Activated CD4-positive, alpha-beta T cell treated with anti-CD3 and anti-CD28 coated beads, Interleukin-2, amount 10 ng/mL, durations not matched to agents 7 days and 5 days (primary cell): Measurements from ENCODE around the gene CNRIP1. TPM values are rescaled to one million over a fixed set of nuclear protein-coding genes. Genes with fewer than 3 reads are reported as not detected.
"Not testable (repeated sequence)": the region's sequence is repeated elsewhere in the genome, so short reads cannot be mapped to it uniquely, and the experiment has no call there.

Experiments
- CTCF ChIA-PET: fragments of 350-600 bp; sonication (Branson Sonifier 250); formaldehyde crosslinking; loops from one replicate; lab custom pipeline; 2021; ENCODE audit warnings: antibody characterized with exemption; lab: Charles Lee
- POLR2A ChIA-PET: fragments of 350-600 bp; sonication (Branson Sonifier 250); formaldehyde crosslinking; loops from one replicate; lab custom pipeline; 2021; ENCODE audit warnings: antibody characterized with exemption; lab: Charles Lee
- DNase-seq: peaks from one replicate; pipeline ENCODE4 v3.0.0-alpha.2; 2020
- H3K27ac Mint-ChIP-seq: one replicate; pipeline ENCODE4 v1.8.0; 2021; ENCODE audit warnings: mild to moderate bottlenecking, moderate library complexity, mixed read lengths
- H3K27me3 Mint-ChIP-seq: one replicate; pipeline ENCODE4 v1.8.0; 2021; ENCODE audit warnings: mixed read lengths
- H3K36me3 Mint-ChIP-seq: one replicate; pipeline ENCODE4 v1.8.0; 2021; ENCODE audit warnings: low read depth, mixed read lengths
- H3K4me1 Mint-ChIP-seq: one replicate; pipeline ENCODE4 v1.8.0; 2021; ENCODE audit warnings: mixed read lengths
- H3K4me3 Mint-ChIP-seq: one replicate; pipeline ENCODE4 v1.8.0; 2021; ENCODE audit warnings: mild to moderate bottlenecking, moderate library complexity, mixed read lengths
- H3K9me3 Mint-ChIP-seq: one replicate; pipeline ENCODE4 v1.8.0; 2021; ENCODE audit warnings: mixed read lengths
- total RNA-seq, 2 experiments: library from RNA; stranded (reverse); gene quantifications; one replicate each; pipeline ENCODE4 v1.2.3, GENCODE V29; 2021

Gene CNRIP1
- total RNA-seq, 2 experiments from 2014 or later: not detected

DNA sequence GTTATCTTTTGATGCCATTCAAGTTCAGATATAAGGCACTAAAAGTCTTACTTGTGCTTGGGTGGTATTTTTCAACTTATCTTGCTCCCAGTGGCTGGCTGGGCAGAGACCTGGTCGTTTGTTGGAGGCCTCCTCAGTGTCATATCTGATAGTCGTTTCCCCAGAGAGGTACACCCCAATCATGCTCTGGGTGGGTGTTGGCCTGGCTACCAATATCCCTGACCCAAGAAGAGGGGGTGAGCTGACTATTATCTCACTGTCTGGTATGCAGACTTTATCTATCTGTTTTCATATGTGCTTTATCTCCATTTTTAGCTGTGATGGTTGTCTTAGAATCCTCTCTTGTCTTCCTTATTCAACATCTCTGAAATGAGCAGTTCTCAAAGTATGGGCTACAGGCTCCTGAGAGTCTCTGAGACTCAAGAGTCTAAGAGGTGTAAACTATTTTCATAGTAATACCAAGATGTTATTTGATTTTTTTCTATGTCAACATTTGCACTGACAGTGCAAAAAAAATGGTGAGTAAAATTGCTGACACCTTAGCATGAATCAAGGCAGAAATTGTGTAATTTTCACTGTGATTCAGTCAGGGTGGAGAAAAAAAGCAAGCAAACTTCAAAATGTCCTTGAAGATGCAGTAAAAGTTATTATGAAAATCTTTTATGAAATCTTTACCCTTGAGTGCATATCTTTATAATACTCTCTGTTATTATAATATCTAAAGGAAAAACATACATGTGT, 33.1 kb upstream of the CNRIP1 start:
- H3K4me3 Mint-ChIP-seq: no peak overlapping the region
- H3K27ac Mint-ChIP-seq: no peak overlapping the region
- no peaks in the 10 kb centered on the region for H3K36me3 Mint-ChIP-seq
- peaks cover 26% of the 10 kb centered on the region for H3K27me3 Mint-ChIP-seq
- DNase-seq: no peak
- POLR2A ChIA-PET: no interaction called here
- no peaks in the 10 kb centered on the region for H3K9me3 Mint-ChIP-seq
- CTCF ChIA-PET: interaction anchor here (1.0 kb wide), 1 partner anchor 89 kb away, joined by 3 read pairs; no protein-coding TSS in a partner anchor
- H3K4me1 Mint-ChIP-seq: no peaks in the 10 kb centered on the region

DNA sequence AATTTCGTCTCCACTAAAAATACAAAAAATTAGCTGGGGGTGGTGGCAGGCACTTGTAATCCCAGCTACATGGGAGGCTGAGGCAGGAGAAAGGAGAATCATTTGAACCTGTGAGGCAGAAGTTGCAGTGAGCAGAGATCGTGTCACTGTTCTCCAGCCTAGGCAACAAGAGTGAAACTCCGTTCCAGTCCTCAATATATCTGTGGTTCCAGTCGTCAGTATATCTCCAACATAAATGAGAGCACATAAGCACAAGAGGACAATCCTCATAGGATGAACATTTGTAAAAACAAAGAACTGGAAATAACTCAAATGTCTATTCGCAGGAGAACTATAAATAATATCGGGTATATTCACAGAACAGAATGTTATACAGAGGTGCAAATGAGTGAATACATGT, 32.2 kb upstream of the CNRIP1 start:
- no peaks in the 10 kb centered on the region for H3K36me3 Mint-ChIP-seq
- peaks cover 34% of the 10 kb centered on the region for H3K27me3 Mint-ChIP-seq
- ChIA-PET CTCF (interaction anchor here (1.0 kb wide), 1 partner anchor 90 kb away, joined by 3 read pairs; no protein-coding TSS in a partner anchor), POLR2A (no interaction called here)
- no peak for DNase-seq
- H3K4me1 Mint-ChIP-seq: no peaks in the 10 kb centered on the region
- no peak overlapping the region for H3K27ac Mint-ChIP-seq
- H3K4me3 Mint-ChIP-seq: no peak overlapping the region
- no peaks in the 10 kb centered on the region for H3K9me3 Mint-ChIP-seq

DNA sequence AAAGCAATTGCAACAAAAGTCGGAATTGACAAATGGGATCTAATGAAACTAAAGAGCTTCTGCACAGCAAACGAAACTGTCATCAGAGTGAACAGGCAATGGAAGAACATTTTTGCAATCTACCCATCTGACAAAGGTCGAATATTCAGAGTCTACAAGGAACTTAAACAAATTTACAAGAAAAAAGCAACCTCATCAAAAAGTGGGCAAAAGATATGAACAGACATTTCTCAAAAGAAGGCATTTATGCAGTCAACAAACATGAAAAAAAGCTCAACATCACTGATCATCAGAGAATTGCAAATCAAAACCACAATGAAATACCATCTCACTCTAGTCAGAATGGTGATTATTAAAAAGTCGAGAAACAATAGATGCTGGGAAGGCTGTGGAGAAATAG, 29.3 kb upstream of the CNRIP1 start:
- H3K4me3 Mint-ChIP-seq, H3K9me3 Mint-ChIP-seq, H3K4me1 Mint-ChIP-seq, POLR2A ChIA-PET, H3K36me3 Mint-ChIP-seq, H3K27ac Mint-ChIP-seq, CTCF ChIA-PET, DNase-seq: not testable (repeated sequence)
- peaks cover 36% of the 10 kb centered on the region for H3K27me3 Mint-ChIP-seq

DNA sequence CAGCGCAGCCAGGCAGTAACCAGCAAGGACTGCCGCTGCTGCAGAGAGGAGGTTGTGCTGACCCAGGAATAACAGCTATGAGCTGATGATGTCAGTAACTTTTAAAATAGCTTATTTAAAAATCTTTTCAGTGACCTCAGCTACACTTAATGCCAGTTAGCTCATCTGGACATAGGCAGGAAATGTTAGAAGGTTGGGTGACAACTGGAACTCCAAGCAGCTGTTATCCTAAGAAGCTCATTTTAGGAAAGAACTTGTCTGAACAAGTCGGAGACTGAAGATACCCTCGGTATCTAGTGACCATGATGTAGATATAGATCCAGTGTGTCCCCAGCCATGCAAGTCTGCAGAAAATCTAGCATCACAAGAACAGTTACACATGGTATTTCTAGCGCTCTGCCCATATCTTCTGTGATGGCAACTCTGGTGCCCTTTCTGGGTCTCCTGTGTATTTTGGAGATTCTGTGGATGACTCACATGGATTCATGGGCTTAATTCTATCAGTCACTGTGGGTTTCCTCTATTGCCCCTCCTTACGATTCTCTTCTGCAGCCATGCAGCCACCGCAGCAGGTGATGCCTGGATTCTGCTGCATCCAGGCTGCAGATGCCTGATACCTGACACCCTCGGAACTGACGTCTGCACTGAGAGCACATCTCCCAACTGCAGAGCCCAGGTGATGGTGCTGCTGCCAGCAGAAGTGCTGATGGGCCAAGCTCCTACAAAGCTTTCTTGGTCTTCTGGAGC, 25.6 kb upstream of the CNRIP1 start:
- H3K27ac Mint-ChIP-seq: no peak overlapping the region
- H3K9me3 Mint-ChIP-seq: no peaks in the 10 kb centered on the region
- no peaks in the 10 kb centered on the region for H3K36me3 Mint-ChIP-seq
- no peak overlapping the region for H3K4me3 Mint-ChIP-seq
- CTCF ChIA-PET: no interaction called here
- H3K27me3 Mint-ChIP-seq: peaks cover 50% of the 10 kb centered on the region
- POLR2A ChIA-PET: no interaction called here
- no peak for DNase-seq
- H3K4me1 Mint-ChIP-seq: no peaks in the 10 kb centered on the region

DNA sequence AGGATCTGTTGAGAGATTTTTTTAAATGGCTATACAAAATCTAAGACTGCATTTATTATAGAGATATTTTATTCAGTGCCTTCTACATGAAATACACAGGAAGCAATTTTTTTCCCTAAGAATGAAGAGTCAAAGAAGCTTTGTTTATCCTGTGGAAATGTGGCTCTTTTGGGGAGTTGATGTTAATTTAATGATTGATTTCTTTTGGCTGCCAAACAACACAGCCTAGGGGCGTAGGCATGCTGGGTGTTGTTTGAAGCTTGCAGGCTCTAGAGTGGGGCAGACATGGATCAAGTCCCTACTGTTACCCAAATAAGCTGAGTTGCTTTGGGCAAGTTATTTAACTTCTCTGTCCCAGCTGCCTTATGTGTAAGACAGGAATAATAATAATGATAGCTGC, 24.3 kb upstream of the CNRIP1 start:
- ChIA-PET POLR2A (no interaction called here), CTCF (interaction anchor here (0.9 kb wide), 1 partner anchor 55 kb away, joined by 3 read pairs; no protein-coding TSS in a partner anchor)
- no peak for DNase-seq
- Mint-ChIP-seq H3K4me1 (no peaks in the 10 kb centered on the region), H3K4me3 (no peak overlapping the region), H3K36me3 (no peaks in the 10 kb centered on the region), H3K9me3 (no peaks in the 10 kb centered on the region), H3K27me3 (peaks cover 50% of the 10 kb centered on the region), H3K27ac (no peak overlapping the region)

DNA sequence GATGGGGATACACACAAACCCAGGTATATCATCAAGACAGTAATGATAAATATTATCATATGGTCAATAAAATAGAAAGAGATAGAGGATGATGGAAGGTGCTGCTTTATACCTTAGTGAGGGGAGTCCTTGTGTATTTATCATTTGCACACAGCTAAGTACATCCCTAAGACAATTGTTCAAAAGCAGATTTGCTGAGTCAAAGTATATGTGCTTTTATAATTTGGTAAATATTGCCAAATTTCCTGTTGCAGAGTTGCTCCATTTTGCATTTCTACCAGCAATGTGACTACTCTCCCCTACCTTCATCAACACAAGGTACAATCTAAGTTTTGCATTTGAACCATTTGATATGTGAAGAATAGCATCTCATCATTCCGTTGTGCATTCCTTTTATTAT, 22.7 kb upstream of the CNRIP1 start:
- no peak overlapping the region for H3K4me3 Mint-ChIP-seq
- H3K27me3 Mint-ChIP-seq: peaks cover 48% of the 10 kb centered on the region
- ChIA-PET CTCF (no interaction called here), POLR2A (no interaction called here)
- no peaks in the 10 kb centered on the region for H3K36me3 Mint-ChIP-seq
- DNase-seq: no peak
- H3K27ac Mint-ChIP-seq: no peak overlapping the region
- H3K9me3 Mint-ChIP-seq: no peaks in the 10 kb centered on the region
- no peaks in the 10 kb centered on the region for H3K4me1 Mint-ChIP-seq

DNA sequence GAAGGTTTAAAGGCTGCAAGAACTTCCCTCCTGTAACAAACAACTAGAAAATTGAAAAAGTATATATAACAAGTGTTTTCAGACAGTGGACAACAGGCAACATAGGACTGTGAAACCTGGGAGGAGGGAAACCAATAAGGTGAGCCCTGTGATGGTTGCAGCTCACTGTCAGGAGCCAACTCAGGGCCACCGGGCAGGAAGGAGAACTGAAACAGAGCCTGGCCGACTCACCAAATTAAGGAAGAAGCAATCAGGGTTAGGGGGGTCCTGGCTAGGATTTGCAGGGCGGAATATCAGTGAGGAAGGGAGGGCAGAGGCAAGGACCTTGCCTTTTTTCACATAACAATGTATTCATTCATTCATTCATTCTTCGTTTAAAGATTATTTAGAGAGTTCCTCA, 21.8 kb upstream of the CNRIP1 start:
- DNase-seq: no peak
- Mint-ChIP-seq H3K9me3 (no peaks in the 10 kb centered on the region), H3K4me3 (no peak overlapping the region), H3K27ac (no peak overlapping the region), H3K36me3 (no peaks in the 10 kb centered on the region), H3K27me3 (peaks cover 47% of the 10 kb centered on the region), H3K4me1 (no peaks in the 10 kb centered on the region)
- ChIA-PET POLR2A (no interaction called here), CTCF (no interaction called here)

DNA sequence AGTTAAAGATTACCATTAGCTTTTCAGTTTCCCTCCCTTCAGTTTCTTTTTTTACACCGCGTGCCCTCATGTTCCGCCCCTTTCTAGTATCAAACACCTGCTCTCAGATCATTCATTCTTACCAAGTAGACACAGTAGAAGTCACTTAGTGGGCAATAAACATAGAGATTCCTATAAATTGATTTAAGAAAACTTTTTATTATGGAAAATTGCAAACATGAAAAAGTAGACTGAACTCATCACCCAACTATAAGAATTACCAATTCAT, 21.2 kb upstream of the CNRIP1 start:
- POLR2A ChIA-PET: no interaction called here
- Mint-ChIP-seq H3K27me3 (peaks cover 47% of the 10 kb centered on the region), H3K27ac (no peak overlapping the region), H3K36me3 (no peaks in the 10 kb centered on the region), H3K9me3 (no peaks in the 10 kb centered on the region), H3K4me1 (no peaks in the 10 kb centered on the region), H3K4me3 (no peak overlapping the region)
- CTCF ChIA-PET: no interaction called here
- no peak for DNase-seq

DNA sequence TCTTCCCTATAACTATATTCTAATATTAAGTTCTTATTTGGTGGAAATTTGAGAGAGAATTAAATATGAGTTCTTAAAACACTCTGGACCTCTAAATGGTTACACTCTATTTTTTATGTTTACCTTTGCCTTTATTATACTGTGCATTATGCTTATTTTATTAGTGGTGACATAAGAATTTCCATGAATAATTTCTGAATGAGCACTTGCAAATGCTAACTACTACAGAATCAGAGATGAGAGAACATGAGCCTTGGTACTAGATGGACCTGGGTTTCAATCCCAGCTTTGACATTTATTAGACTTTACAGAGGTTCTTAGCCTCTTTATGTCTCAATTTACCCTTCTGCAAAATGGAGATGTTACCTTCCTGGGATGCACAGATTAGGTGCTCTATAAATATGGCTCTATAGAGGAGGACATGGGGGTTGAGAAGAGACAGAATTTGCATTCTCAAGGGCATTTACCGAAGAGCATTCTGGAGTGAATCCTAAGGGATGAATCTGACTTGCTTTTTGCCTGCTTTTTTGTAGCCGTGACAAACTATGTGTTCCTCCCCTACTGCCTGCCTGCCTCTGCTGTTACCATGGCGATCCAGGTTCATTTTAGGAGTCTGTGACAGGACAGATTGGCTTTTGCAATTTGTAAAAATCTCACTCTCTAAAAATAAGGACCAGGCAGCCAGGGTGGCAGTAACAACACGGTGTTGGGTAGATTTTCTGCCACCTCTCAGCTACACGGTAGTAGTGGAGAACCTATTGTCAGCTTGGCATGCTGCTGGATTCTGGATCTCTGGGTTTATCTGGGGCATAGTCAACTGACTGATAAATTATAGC, 20.7 kb upstream of the CNRIP1 start:
- no peak for DNase-seq
- ChIA-PET CTCF (no interaction called here), POLR2A (no interaction called here)
- no peaks in the 10 kb centered on the region for H3K9me3 Mint-ChIP-seq
- H3K4me1 Mint-ChIP-seq: no peaks in the 10 kb centered on the region
- no peak overlapping the region for H3K27ac Mint-ChIP-seq
- no peaks in the 10 kb centered on the region for H3K36me3 Mint-ChIP-seq
- peaks cover 48% of the 10 kb centered on the region for H3K27me3 Mint-ChIP-seq
- no peak overlapping the region for H3K4me3 Mint-ChIP-seq

DNA sequence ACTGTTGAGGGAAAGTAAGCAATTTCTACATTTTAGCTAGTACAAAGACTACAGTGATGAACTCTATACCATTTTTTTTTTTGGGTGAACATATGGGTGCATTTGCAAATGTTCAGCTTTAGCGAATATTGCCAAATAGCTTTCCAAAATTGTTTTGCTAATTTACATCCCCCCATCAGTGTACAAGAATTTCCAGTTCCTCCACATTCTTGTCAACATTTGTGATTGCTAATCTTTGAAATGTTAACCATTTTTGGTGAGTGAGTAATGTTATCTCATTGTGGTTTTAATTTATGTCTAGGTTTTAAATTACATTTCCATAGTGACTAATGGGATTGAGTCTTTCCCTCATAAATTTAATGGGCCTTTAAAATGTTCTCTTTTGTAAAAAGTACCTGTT, 16.4 kb upstream of the CNRIP1 start:
- H3K27ac Mint-ChIP-seq: no peak overlapping the region
- peaks cover 41% of the 10 kb centered on the region for H3K27me3 Mint-ChIP-seq
- no peaks in the 10 kb centered on the region for H3K36me3 Mint-ChIP-seq
- no peak overlapping the region for H3K4me3 Mint-ChIP-seq
- no peaks in the 10 kb centered on the region for H3K9me3 Mint-ChIP-seq
- ChIA-PET CTCF (interaction anchor here (0.6 kb wide), 1 partner anchor 914 kb away, joined by 3 read pairs; no protein-coding TSS in a partner anchor), POLR2A (no interaction called here)
- H3K4me1 Mint-ChIP-seq: no peaks in the 10 kb centered on the region
- no peak for DNase-seq

DNA sequence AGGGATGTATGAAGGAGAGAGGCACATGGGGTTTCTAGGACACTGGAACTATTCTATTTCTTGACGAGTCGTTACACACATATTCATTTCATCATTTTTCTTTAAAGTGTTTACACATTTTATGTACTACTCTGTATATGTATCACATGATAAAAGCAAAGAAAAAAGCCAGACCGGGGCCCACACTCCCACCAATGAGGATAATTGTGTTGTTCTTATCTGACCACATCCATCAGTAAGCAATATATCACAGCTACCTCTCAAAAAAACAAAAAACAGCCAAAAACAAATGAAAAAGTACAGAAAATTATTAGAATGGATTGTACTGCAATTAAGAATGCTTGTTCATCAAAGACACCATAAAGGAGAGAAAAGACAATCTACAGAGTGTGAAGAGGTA, 14.2 kb upstream of the CNRIP1 start:
- H3K4me3 Mint-ChIP-seq: no peak overlapping the region
- ChIA-PET POLR2A (interaction anchor here (0.6 kb wide), 1 partner anchor 23 kb away, joined by 4 read pairs; no protein-coding TSS in a partner anchor), CTCF (no interaction called here)
- no peak for DNase-seq
- H3K27me3 Mint-ChIP-seq: peaks cover 26% of the 10 kb centered on the region
- H3K36me3 Mint-ChIP-seq: no peaks in the 10 kb centered on the region
- H3K9me3 Mint-ChIP-seq: no peaks in the 10 kb centered on the region
- H3K4me1 Mint-ChIP-seq: no peaks in the 10 kb centered on the region
- no peak overlapping the region for H3K27ac Mint-ChIP-seq

DNA sequence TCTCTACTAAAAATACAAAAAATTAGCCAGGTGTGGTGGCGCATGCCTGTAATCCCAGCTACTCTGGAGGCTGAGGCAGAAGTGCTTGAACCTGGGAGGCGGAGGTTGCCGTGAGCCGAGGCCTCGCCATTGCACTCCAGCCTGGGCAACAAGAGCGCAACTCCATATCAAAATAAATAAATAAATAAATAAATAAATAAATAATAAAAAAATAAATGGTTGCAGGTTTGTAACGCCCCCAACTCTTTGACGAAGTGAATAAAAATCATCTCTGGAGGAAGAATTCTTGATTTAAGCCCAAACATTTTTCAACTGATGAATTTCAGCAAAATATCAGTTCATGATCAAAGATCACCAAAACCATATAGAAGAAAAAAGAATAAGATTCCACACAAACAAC, 13.3 kb upstream of the CNRIP1 start:
- DNase-seq: no peak
- Mint-ChIP-seq H3K9me3 (no peaks in the 10 kb centered on the region), H3K27me3 (peaks cover 22% of the 10 kb centered on the region), H3K27ac (no peak overlapping the region), H3K36me3 (no peaks in the 10 kb centered on the region), H3K4me1 (no peaks in the 10 kb centered on the region), H3K4me3 (no peak overlapping the region)
- POLR2A ChIA-PET: no interaction called here
- CTCF ChIA-PET: no interaction called here

DNA sequence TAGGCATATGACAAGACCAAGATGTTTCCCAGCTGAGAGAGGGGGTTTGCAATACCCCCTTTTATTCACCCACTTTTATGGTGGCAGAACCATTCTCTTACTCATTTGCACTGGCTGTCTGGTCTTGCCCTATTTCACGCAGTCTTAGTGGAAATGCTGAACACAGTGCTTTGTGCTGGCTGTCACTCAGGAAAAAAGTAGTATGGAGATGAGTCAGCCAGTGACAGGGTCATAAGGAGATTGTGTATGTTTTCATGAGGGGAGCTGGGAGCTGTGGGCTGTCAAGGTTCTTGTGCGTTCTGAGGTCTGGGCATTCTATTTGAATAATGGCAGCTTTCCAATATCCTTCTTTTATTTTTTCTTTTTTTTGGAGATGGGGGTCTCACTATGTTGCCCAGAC, 10.9 kb upstream of the CNRIP1 start:
- DNase-seq: no peak
- CTCF ChIA-PET: no interaction called here
- no peaks in the 10 kb centered on the region for H3K36me3 Mint-ChIP-seq
- H3K9me3 Mint-ChIP-seq: no peaks in the 10 kb centered on the region
- H3K27ac Mint-ChIP-seq: no peak overlapping the region
- H3K4me1 Mint-ChIP-seq: no peaks in the 10 kb centered on the region
- H3K27me3 Mint-ChIP-seq: peaks cover 14% of the 10 kb centered on the region
- H3K4me3 Mint-ChIP-seq: no peak overlapping the region
- POLR2A ChIA-PET: no interaction called here
